ENCODE results near the gene UBE2H. TPM values are rescaled to one million over a fixed set of nuclear protein-coding genes. Genes with fewer than 3 reads are reported as not detected.

The UBE2H gene
- total and polyA plus RNA-seq, 10 of the 15 experiments (the other 5 are each of a cell fraction or from before 2014, with no cell fraction given): 15.6 to 75.5 (median 32.8) TPM

- H2AFZ ChIP-seq (ENCODE audit: control insufficient read depth, low read depth, low read length): no peak overlapping the region
- CTCF ChIA-PET: interaction anchor here (0.6 to 4.5 kb wide), 4 partner anchors 17 to 256 kb away, joined by 3 to 51 read pairs (median 9); partner anchors contain the start of gene TMEM209
- ATAC-seq (peak; percentile 56), DNase-seq (ENCODE audit: low read depth, low spot score) (peak; percentile 37), FAIRE-seq (no peak)
- WGBS (ENCODE audit: insufficient coverage, insufficient replicate concordance, low lambda C conversion rate, missing lambda C conversion rate): 0% methylated on average over 10 of the region's 10 CpGs
- H4K20me1 ChIP-seq (ENCODE audit: control insufficient read depth, insufficient read depth): peaks cover 2% of the 10 kb centered on the region; the same call in 1 of the 2 replicates
- SMC1A ChIA-PET (ENCODE audit: uncharacterized antibody, unreplicated experiment): interaction anchor here (0.6 to 7.6 kb wide), 24 partner anchors 15 to 574 kb away, joined by 3 to 57 read pairs (median 3); partner anchors contain the start of genes STRIP2 and TMEM209
- POLR2A ChIA-PET: interaction anchor here (0.6 to 6.1 kb wide), 7 partner anchors 16 to 113 kb away, joined by 3 to 54 read pairs (median 3); no protein-coding TSS in a partner anchor
- H3K27me3 ChIP-seq (replicated peaks in 1 of 2; ENCODE audit: control insufficient read depth in 2 of 2, insufficient read depth in 2 of 2, low read length in 1 of 2): no peaks in the 10 kb centered on the region
- peak overlapping the region; percentile 98 for H3K4me3 ChIP-seq
- H3K79me2 ChIP-seq (ENCODE audit: control insufficient read depth, insufficient read depth, low read length): peaks cover 80% of the 10 kb centered on the region
- RAD21 ChIA-PET (ENCODE audit: unreplicated experiment): interaction anchor here (0.7 to 5.3 kb wide), 9 partner anchors 16 to 337 kb away, joined by 3 to 84 read pairs (median 4); partner anchors contain the start of genes KLHDC10 and NRF1
- intact Hi-C loops (cut with micrococcal nuclease; ENCODE audit: unreplicated experiment) (loop anchor here (1.0 kb wide), 1 partner anchor 61 kb away; no protein-coding TSS in a partner anchor), in situ Hi-C loops (cut with MboI) (no loop called here)
- peaks cover 0 to 9% of the 10 kb centered on the region in 2 experiments; a peak in 1 of 4 replicates for H3K36me3 ChIP-seq (ENCODE audit: control insufficient read depth in 2 of 2, insufficient read depth in 2 of 2, low read length in 1 of 2)
- H3K4me2 ChIP-seq (ENCODE audit: control insufficient read depth, insufficient read depth): peak overlapping the region; percentile 96
- BruUV-seq (replicated peaks): TSS peak; percentile 70
- H3K9ac ChIP-seq (ENCODE audit: control insufficient read depth, insufficient read depth, low read length): peak overlapping the region; percentile 80
- H3K27ac ChIP-seq (ENCODE audit: control insufficient read depth, insufficient read depth): peak overlapping the region; percentile 99
- peaks cover under 1% of the 10 kb centered on the region; the same call in 2 of the 3 replicates for H3K9me3 ChIP-seq (replicated peaks; ENCODE audit: control insufficient read depth, insufficient read depth, low read length)
- peaks cover 13% of the 10 kb centered on the region; the same call in 1 of the 2 replicates for H3K4me1 ChIP-seq (ENCODE audit: control insufficient read depth, insufficient read depth, low read length)
- TF ChIP-seq PKNOX1 (IDR thresholded peaks at IDR 0.05) (no peak), PML (IDR thresholded peaks at IDR 0.05; ENCODE audit: low read length) (0 out of 2 replicates have a peak, but pooled peaks have one; percentile 21), ZNF592 (IDR thresholded peaks at IDR 0.05) (no peak), IKZF1 (conservative IDR thresholded peaks at IDR 0.05) (peak; percentile 67), IRF4 (IDR thresholded peaks at IDR 0.05; ENCODE audit: low read depth, low read length) (peak; percentile 52; the same call in 1 of the 2 replicates), MTA3 (IDR thresholded peaks at IDR 0.05; ENCODE audit: borderline replicate concordance, low read length) (no peak), NRF1 (conservative IDR thresholded peaks at IDR 0.05; ENCODE audit: low read depth, low read length) (no peak), EED (IDR thresholded peaks at IDR 0.05; ENCODE audit: low read depth) (peak; percentile 70), ZBTB40 (IDR thresholded peaks at IDR 0.05; ENCODE audit: borderline replicate concordance) (no peak), YY1 (IDR thresholded peaks at IDR 0.05; ENCODE audit: low read depth, low read length) (peak; percentile 33; the same call in 1 of the 2 replicates)
These were observed 3.2 kb downstream of the UBE2H start for GRCh38 chr7:129949292-129950133.

All from GM12878 (cell line).